ENCODE measurements around the gene FOXJ2. TPM values are rescaled to one million over a fixed set of nuclear protein-coding genes. Genes with fewer than 3 reads are reported as not detected.

The FOXJ2 gene
- total and polyA plus RNA-seq, 2 donors (not counting 1 experiment from before 2014, with no cell fraction given), result 9.5 to 19.4 TPM

GRCh38 chr12:8018666-8019581, 13.6 kb upstream of the FOXJ2 start:
- H3K27ac ChIP-seq (ENCODE audit: low read length in 2 of 2), result no peak overlapping the region
- intact Hi-C loops (cut with micrococcal nuclease), result no loop called here
- H3K9ac ChIP-seq (ENCODE audit: low read length), result peak overlapping the region; percentile 58
- H2AFZ ChIP-seq (ENCODE audit: insufficient read depth, low read depth, low read length, poor library complexity, severe bottlenecking), result peak overlapping the region; percentile 76
- WGBS (ENCODE audit: insufficient coverage), result under 1% methylated on average over 51 of the region's 58 CpGs
- no peaks in the 10 kb centered on the region for H3K9me3 Mint-ChIP-seq (ENCODE audit: insufficient read depth)
- peaks cover 29% of the 10 kb centered on the region for H3K27me3 Mint-ChIP-seq
- H3K4me3 ChIP-seq (ENCODE audit: control extremely low read depth in 1 of 5, extremely low read depth in 1 of 5, insufficient read depth in 1 of 5, low read depth in 2 of 5, low read length in 4 of 5), result peak overlapping the region in 4 of 5 experiments; percentile 27 to 58 (median 48)
- peaks cover 13 to 14% of the 10 kb centered on the region in 2 donors for H3K4me1 ChIP-seq (ENCODE audit: control insufficient read depth in 2 of 2, insufficient read depth in 2 of 2, low read length in 2 of 2)
- POLR2A ChIA-PET, result no interaction called here
- DNase-seq (peak; percentile 46), ATAC-seq (ENCODE audit: low read depth) (peak; percentile 53)
- peak overlapping the region; percentile 88 for H3K4me2 ChIP-seq (replicated peaks; ENCODE audit: low read depth, low read length, poor library complexity, severe bottlenecking)
- no peak for TF ChIP-seq CTCF (IDR thresholded peaks at IDR 0.05)
- TF ChIP-seq EZH2 (IDR thresholded peaks at IDR 0.05; ENCODE audit: borderline replicate concordance, insufficient read depth, low read depth, low read length, poor library complexity, severe bottlenecking), result peak; percentile 59
- CTCF ChIA-PET, result interaction anchor here (1.3 kb wide), 1 partner anchor 86 kb away, joined by 4 read pairs; no protein-coding TSS in a partner anchor
- H3K27ac Mint-ChIP-seq, result no peak overlapping the region
- H3K4me1 Mint-ChIP-seq, result peaks cover 5% of the 10 kb centered on the region
- H3K36me3 ChIP-seq (replicated peaks in 1 of 2; ENCODE audit: control extremely low read depth in 1 of 2, control insufficient read depth in 1 of 2, extremely low read depth in 1 of 2, insufficient read depth in 2 of 2, low read length in 1 of 2), result no peaks in the 10 kb centered on the region
- no peaks in the 10 kb centered on the region for H3K79me2 ChIP-seq (ENCODE audit: control insufficient read depth, insufficient read depth, low read length)
- H3K4me3 Mint-ChIP-seq, result peak overlapping the region; percentile 72
- no peaks in the 10 kb centered on the region for H3K9me3 ChIP-seq (ENCODE audit: control extremely low read depth in 1 of 3, control insufficient read depth in 2 of 3, insufficient read depth in 1 of 3, low read length in 2 of 3)
- no peaks in the 10 kb centered on the region for H4K20me1 ChIP-seq (ENCODE audit: control insufficient read depth, insufficient read depth, low read length, poor library complexity, severe bottlenecking)
- peaks cover 0 to 27% (median 9%) of the 10 kb centered on the region in 4 experiments for H3K27me3 ChIP-seq (replicated peaks in 1 of 4; ENCODE audit: control extremely low read depth in 1 of 4, control insufficient read depth in 3 of 4, insufficient read depth in 4 of 4, low read length in 3 of 4)

Measured in B cell (primary cell).